ENCODE measurements around the gene UAP1L1.

The UAP1L1 gene

DNA sequence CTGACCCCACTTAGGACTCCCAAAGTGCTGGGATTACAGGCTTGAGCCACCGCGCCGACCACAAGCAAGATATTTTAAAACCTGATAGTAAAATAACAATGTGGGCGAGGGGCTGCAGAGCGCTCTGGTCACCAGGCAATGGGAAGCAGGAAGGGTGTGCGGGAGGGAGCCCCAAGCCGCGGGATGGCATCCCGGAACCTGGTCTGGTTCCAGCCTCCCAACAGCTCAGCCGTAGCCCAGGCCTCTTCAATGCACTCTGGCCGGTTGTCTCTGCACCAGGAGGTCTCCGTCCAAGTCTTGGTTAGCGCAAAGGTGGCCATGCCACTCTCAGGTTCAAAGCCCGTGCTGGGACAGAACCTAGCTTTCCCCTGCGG lies 694 bp upstream of the UAP1L1 start:
- no peak for DNase-seq (ENCODE audit: low read depth)

DNA sequence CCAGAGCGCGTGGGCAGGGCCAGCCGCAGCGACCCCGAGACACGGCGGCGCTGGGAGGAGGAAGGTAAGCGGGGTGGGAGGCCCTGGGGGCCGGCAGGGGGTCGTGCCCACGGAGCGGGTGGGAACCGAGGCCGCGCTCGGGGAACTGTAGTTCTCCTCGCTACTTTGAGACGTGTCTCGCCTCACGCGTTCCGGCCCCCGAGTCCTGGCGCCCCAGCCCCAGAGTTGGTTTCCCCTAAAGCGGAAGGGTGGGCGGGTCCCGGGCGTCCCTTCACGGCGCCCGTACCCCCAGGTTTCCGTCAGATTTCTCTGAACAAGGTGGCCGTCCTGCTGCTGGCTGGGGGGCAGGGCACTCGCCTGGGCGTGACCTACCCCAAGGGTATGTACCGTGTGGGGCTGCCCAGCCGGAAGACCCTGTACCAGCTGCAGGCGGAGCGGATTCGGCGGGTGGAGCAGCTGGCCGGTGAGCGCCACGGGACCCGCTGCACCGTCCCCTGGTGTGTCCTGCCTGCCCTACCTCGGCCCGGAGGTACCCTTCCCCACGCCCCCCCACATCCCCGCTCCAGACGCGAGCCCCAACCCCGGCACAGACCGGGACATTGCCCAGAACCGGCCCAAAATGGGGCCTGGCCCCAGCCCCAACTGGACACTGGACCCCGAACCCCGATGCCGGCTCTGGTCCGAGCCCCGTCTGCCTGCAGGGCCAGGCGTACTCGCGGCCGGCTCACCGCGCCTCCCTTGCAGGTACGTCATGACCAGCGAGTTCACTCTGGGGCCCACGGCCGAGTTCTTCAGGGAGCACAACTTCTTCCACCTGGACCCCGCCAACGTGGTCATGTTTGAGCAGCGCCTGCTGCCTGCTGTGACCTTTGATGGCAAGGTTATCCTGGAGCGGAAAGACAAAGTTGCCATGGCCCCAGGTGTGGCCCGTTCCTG lies 709 bp downstream of the UAP1L1 start:
- no peak for DNase-seq (ENCODE audit: low read depth)

- DNase-seq (ENCODE audit: low read depth) = no peak
These were observed 1.5 kb downstream of the UAP1L1 start for GRCh38 chr9:137078701-137079400.

DNA sequence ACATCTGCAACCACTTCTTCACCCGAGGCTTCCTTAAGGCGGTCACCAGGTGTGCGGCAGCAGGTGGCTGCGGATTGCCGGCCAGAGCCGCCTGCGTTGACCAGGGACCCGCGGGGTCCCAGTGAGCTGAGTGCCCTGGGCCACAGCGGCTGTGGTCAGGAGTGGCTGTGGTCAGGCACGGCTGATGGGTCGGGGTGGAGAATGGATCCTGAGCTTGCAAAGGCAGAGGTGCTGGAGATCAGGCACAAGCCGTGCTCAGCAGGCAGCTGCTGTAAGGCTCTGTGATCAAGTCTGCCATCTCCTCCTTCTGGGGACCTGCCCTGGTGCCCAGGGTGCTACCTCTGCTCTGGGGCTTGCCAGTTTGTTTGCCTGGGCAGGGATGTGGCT lies 2.1 kb downstream of the UAP1L1 start:
- DNase-seq (ENCODE audit: low read depth) = no peak

DNA sequence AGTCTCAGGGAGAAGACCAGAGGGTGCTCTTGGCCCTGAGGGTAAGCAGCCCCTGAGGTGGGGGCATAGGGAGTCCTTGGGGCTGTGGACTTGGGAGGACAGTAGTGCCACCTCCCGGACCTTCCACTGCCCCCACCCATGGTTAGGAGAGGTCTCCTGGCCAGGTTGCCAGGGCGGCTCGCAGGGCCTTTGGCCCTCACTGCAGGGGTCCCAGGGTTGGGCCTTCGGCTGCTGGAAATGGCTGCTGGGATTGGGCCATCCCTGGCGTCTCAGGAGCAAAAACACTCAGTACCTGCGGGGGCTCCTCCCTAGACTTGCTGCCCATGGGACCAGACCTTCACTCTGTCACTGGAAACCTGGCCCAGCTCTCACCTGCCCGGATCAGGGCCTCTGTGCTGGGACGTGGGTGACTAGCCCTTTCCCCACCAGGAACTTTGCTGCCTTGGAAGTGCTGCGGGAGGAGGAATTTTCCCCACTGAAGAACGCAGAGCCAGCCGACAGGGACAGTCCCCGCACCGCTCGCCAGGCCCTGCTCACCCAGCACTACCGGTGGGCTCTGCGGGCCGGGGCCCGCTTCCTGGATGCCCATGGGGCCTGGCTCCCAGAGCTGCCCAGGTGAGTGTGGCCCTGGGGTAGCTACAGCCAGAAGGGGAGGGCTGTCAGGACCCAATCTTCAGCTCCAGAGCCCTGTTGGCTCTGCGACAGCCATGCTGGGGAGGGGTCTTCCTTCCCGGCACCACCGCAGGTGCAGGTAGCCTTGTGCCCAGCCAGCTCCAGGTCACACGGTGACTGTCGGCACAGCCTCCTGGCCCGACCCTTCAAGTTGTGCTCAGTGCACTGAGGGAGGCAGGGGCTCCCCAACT lies 3.2 kb downstream of the UAP1L1 start:
- no peak for DNase-seq (ENCODE audit: low read depth)

DNA sequence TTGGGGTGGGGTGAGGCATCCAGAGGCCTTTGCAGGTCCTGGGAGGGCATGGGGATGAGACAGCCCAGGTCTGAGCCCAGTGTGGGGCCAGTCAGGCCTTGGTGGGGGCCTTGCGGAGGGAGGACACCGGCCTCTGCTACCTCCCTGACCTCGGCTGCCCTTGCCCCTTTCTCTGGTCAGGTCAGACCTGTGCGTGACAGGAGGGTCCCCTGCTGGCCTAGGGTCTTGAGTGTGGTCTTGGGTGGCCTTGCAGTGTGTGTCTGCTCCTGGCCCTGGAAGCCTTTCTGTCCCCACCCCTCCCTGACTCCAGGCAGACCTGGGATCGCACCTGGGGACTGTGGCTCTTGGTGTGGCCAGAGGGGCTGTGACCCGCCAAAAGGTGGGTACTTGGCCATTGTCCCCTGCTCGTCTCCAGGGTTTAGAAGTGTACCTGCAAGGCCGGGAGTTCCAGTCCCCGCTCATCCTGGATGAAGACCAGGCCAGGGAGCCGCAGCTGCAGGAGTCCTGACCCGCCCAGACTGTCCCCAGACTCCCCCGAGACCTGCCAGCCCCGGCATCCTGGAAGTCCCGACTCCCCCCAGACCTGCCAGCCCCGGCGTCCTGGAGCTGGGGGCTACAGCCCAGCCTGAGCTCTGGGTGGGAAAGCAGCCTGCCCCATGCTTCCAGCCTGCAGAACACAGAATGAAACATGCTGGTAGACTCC lies 5.1 kb downstream of the UAP1L1 start:
- no peak for DNase-seq (ENCODE audit: low read depth)

DNA sequence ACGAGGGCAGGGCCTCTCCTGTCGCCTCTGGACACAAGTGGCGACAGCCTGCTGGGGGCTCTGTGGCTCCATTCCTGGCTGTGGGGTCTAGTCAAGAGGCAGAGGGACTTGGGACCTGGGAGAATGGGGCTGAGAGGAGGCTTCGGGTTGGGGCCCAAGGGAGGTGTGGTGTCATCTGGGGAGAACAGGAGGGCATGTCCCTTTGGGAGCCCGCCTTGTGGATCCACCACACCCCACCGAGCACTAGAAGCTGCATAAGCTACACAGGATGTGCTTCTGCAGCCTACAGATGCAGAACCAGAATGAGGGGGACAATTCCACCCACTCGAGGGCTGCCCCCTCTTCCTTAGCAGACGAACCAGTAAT lies 5.6 kb downstream of the UAP1L1 start:
- no peak for DNase-seq (ENCODE audit: low read depth)

DNA sequence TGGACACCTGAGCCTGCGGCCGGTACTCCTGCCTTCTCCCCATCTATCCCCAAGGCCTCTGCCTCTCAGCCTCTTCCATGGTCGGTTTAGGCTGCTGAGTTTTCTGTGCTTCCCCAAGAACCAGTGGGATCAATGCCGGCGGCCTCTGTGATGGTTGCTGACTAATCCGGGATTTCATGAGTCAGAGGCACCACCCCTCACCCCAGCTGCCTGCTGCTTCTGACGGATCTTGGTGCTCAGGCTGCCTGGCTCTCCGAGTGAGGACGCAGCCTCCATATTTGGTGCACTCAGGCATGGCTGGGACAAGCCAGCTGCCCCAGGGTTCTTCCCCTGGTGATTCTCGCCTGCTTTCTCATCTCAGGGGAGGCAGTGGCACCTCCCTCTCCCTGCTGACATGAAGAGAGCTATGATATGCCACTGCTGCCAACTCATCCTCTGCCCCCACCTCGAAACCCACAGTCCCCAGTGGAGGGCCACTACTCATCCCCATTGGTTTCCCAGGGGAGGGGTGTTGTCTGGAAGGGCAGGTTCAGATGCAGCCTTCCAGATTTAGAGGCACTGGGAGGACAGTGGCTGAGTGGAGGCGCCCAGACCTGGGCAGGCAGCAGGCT lies 6.2 kb downstream of the UAP1L1 start:
- peak; percentile 87 for DNase-seq (ENCODE audit: low read depth)

DNA sequence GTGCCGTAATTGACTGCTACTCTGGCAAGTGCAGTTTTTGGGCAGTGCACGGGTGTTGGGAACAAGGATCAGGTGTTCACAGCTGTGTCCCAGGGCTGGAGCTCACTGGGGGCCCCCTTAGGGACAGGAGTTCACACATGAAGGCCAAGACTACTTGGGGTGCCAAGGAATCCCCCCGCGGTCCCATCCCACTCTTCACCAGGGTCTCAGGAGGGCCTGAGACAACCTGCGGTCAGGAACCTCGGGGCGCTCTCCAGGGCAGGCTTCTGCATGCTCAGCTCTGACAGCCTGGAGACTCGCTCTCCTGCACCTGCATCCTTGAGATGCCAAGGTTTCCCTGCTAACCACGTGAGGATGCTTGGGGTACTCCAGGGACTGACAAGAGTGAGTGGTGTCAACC lies 7.2 kb downstream of the UAP1L1 start:
- DNase-seq (ENCODE audit: low read depth) = no peak

- DNase-seq (ENCODE audit: low read depth) = peak; percentile 58
These were observed 8.7 kb downstream of the UAP1L1 start for GRCh38 chr9:137085920-137086530.

GRCh38 chr9:137086531-137087408 lies 9.5 kb downstream of the UAP1L1 start, which contains the start of gene MAN1B1:
TSS of gene MAN1B1 (plus strand) at chr9:137086985. CDS start at chr9:137087000, 15 bp downstream.
- DNase-seq (ENCODE audit: low read depth) = peak; percentile 99

GRCh38 chr9:137087409-137087925 lies 10.2 kb downstream of the UAP1L1 start:
- no peak for DNase-seq (ENCODE audit: low read depth)

DNA sequence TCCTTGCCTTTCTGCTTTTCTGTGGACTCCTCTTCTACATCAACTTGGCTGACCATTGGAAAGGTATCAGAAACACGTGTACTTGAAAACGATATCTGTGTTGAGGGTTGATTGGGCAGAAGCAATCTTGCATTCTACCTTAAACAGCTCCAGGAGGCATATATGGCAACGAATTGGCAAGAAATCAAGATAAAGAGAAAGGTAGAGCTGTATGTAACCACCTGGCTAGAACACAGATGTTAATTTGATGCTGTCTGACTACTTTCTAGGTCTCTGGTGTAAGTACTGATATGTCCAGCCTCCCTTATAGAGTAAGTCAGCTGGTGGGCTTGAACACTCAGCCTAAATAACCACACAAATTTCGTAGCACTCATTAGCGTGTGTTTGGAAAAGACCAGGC lies 10.8 kb downstream of the UAP1L1 start:
- DNase-seq (ENCODE audit: low read depth) = no peak

- no peak for DNase-seq (ENCODE audit: low read depth)
These were observed 12.1 kb downstream of the UAP1L1 start for GRCh38 chr9:137089232-137089947.

DNA sequence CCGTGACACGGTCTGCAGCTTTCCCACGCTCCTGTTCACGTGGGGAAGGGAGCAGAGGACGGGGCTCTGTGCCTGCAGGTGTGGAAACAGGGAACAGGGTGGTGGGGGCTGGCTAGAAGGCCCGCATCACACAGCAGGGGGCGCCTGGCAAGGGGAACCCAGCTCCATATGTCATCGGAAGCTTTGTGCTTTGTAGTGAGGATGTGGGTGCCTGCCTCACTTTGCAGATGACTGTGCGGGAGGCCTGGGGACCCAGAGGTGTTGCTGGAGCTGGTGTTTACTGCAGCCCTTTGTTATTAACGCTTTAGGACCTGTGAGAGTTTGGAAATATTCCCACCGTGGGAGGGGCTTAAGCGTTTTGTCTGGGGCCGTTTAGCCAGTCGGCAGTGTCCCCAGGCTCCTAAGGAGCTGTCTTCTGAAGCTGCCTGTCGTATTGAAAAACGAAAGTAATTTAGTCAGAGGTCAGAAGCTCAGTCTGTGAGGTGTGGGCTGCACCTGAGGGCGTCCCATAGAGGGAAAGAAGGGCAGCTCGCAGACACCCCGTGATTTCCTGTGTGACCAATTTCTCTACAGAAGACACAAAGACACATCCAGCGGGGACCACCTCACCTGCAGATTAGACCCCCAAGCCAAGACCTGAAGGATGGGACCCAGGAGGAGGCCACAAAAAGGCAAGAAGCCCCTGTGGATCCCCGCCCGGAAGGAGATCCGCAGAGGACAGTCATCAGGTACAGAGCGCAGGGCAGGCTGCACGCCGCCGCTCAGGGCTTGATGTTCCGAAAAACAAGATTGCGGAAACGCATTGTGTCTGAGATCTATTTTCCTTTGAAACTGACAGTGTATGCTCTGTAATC lies 18.6 kb downstream of the UAP1L1 start:
- no peak for DNase-seq (ENCODE audit: low read depth)

DNA sequence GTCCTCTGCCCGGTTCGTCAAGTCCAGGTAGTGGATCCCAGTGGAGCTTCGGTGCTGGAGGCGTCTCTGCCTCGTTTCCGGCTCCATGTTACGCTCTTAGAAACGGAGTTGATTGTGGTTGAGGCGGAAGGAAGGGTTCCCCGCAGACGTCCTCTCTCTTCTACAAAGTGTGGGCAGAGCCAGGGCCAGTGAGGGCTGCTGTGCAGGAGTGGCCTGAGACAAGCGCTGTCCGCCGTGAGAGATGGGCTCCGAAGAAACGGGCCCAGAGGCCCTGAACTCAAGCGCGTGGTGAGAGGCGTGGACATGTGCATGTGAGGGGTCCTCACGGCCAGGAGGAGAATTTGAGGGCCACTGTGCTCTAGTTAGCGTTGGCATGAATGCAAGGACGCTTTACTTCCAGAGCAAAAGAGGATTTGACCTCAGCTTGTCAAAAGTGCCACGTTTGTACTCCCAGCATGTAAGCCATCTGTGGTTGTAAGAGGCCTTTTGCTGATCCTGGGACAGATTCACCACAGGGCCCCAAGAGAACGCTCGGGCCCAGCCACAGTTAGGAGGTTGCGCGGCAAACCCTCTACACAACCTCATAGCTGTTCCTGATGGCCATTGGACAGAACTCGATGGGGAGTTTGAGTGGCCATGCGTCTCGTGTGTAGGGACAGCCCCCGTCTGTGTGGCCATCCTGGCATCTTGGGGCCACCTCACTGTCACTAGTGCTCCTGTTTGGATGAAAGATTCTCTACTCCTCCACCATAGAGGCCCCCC lies 19.6 kb downstream of the UAP1L1 start:
- no peak for DNase-seq (ENCODE audit: low read depth)

- no peak for DNase-seq (ENCODE audit: low read depth)
These were observed 20.6 kb downstream of the UAP1L1 start for GRCh38 chr9:137097761-137098462.

All from fibroblast of gingiva (primary cell).